CD4-positive, alpha-beta T cell treated with Interleukin-1 beta for 1 hour (primary cell): Measurements from ENCODE around the gene B4GALNT4.
"Not testable (repeated sequence)": the region's sequence is repeated elsewhere in the genome, so short reads cannot be mapped to it uniquely, and the experiment has no call there.

Experiments used
- DNase-seq, 2 donors: peaks; one replicate each; pipeline ENCODE4 v3.0.0-alpha.2; 2020 to 2022

The B4GALNT4 gene

DNA sequence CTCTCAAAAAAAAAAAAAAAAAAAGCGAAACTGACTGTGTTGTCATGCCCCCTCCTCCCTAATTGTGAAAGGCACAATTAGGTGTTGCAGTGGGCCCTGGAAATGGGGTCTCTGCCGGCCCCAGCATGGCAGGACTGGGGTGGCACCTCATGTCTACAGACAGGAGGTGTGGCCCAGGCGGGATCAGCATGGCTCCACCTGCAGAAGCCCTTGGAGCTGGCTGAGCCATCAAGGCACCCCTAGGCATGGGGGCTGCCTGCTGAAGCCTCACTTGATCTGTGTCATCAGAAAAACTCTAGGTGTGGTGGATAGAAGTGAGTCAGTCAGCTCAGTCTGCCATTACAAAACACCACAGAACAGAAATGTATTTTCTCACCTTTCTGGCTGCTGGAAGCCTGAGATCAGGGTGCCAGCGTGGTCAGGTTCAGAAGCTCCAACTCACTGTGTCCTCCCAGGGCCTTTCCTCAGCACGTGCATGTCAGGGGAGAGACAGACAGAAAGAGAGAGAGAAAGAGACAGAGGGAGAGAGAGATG lies 10.1 kb upstream of the B4GALNT4 start:
- DNase-seq = peak; percentile 27 to 34

DNA sequence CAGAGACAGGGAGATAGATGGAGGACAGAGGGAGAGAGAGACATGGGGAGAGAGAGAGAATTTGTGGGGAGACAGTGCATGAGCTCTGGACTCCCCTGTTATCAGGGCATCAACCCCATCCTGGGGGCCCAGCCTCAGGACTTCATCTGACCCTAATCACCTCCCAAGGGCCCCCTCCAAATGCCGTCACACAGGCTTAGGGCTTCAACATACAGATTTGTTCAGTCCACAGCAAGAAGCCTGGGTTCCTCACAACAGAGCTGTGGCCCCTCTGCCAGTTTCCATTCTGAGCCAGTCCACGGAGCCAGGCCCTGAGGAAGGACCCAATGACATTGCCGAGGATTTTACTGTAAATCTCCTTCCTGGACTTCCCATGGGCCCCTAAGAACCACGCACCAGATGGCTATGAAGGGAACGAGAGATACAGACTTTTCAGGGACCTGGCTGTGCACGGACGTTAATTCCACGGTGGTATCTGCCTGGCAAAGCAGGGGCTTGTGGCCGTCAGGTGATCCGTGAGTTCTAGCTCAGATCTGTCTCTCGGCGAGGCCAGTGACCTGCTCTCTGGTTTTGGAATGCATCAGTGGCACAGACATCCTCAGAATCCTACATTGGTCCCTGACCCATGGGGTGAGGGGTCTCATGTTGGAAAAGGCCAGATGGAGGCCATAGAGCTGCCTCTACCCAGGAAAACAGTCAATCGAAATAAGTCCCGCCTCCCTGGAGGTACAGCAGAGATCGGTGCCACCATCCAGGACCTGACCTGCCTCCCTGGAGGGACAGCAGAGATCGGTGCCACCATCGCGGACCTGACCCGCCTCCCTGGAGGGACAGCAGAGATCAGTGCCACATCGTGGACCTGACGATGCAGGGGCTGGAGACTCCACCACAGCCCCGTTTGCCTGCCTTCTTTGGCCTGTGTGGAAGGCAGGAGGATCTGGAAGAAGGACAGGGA lies 8.7 kb upstream of the B4GALNT4 start:
- DNase-seq = no peak

DNA sequence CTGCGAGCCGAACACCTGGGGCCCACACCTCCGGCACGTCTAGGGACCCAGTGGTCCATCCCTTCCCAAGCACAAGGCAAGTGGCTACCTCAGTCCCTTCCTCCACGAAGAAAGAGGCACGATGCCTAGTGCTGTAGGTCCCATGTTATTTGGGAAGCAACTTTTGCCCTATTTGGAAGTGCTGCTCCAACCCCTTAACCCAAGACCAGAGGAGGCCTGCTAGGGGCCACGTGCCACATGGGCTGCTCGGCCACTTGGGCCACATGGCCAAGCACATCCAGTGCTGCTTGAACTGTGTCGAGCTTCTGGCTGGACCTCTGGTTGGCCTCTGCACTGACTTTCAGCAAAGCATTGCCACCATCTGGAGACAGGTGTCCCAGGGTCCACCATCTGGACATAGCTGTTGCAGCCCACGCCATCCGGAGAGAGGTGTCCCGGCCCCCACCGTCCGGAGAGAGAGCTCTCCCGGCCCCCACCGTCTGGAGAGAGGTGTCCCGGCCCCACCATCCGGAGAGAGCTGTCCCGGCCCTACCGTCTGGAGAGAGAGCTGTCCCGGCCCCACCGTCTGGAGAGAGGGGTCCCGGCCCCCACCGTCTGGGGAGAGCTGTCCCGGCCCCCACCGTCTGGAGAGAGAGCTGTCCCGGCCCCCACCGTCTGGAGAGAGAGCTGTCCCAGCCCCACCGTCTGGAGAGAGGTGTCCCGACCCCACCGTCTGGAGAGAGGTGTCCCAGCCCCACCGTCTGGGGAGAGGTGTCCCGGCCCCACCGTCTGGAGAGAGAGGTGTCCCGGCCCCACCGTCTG lies 6.5 kb upstream of the B4GALNT4 start:
- no peak for DNase-seq

DNA sequence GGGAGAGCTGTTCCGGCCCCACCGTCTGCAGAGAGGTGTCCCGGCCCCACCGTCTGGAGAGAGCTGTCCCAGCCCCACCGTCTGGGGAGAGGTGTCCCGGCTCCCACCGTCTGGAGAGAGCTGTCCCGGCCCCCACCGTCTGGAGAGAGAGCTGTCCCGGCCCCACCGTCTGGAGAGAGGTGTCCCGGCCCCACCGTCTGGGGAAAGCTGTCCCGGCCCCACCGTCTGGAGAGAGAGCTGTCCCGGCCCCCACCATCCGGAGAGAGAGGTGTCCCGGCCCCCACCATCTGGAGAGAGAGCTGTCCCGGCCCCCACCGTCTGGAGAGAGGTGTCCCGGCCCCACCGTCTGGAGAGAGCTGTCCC lies 5.9 kb upstream of the B4GALNT4 start:
- not testable (repeated sequence) for DNase-seq

DNA sequence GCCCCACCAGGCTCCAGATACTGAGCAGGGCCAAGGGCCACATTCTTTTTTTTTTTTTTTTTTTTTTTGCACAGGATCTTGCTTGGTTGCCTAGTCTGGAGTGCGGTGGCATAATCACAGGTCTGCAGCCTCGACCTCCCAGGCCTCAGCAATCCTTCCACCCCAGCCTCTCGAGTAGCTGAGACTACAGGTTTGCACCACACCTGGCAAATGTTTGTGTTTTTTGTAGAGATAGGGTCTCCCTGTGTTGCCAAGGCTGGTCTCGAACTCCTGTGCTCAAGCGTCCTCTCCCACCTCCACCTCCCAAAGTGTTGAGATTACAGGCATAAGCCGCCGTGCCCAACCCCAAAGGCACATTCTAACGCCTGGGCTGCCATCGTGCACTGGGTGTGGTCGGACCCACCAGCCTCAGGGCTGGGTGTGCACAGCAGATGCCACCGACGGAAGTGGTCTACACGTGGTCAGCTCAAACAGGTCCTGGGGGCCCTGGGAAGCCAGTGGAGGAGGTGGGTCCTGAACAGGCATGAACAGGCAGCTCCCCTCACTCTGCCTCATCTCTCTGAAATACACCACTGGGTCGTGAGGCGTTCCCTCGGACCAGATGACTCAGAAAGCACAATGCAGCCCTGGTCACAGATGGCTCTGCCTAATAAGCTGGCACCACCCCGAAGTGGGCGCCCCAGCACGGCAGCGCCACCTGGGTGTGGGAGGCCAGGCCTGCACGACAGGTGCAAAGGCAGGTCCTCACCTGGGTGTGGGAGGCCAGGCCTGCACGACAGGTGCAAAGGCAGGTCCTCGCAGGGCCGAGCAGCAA lies 5.1 kb upstream of the B4GALNT4 start:
- peak; percentile 74 to 82 for DNase-seq

DNA sequence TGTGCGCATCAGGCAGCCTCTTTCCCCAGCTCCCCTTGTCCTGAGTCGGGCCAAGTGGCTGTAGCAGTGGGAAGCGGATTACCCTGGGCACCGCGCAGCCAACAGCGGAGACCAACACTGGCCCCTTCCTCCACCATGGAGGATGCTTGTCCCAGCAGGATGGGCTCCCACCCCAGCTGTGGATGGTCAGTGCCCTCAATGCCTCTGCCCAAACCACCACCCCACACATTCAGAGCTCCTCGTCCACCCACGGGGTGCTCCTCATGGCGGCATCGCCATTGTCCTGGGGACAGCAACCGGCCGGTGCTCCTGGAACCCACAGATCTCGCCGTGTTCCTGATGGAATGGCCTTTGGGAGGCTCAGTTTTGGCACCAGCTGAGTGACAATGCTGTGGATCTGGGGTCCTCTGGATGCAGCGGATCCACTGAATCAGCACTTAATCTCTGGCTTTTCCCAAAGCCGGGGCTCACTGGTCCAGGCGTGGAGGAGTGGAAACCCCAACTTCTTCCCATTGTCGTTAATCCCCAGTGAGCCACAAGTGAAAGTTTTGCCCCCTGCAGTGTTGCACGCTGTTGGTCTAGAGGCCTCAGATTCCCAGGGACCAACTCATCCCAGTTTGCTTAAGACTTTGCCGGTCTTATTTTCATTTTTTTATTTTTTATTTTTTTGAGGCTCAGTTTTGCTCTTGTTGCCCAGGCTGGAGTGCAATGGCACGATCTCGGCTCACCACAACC lies 4.1 kb upstream of the B4GALNT4 start:
- DNase-seq = no peak

DNA sequence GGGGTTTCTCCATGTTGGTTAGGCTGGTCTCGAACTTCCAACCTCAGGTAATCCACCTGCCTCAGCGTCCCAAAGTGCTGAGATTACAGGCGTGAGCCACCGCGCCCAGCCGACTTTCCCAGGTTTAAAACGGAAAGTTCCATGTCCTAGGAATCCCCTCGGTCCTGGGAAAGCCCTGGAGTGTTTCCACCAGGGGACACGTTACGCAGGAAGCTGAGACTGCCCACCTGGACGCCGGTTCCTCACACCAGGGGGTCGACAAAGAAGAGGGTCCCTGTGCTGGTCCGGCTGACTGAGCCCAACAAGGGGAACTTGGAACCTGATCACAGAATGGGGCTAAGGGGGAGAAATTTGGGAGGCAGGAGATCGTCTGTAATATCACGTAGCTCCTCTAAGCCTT lies 3.5 kb upstream of the B4GALNT4 start:
- no peak for DNase-seq

DNA sequence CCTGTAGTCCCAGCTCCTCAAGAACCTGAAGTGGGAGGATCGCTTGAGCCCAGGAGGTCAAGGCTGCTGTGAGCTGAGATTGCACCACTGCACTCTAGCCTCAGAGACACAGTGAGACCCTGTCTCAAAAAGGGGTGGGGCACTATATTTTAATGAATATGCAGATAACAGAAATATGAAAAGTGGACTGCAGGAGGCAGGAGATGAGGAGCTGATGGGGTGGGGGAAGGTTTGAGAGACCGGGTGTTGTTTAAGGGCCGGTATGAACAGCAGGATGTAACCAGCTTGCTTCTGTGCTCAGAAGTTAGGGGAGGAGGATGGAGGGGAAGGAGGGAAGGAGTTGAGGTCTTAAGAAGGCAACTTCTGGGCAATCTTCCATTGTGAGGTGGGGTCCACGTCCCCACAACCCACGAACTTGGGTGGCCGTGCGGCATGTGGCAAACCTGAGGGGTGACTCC lies 1.3 kb upstream of the B4GALNT4 start:
- DNase-seq = no peak

DNA sequence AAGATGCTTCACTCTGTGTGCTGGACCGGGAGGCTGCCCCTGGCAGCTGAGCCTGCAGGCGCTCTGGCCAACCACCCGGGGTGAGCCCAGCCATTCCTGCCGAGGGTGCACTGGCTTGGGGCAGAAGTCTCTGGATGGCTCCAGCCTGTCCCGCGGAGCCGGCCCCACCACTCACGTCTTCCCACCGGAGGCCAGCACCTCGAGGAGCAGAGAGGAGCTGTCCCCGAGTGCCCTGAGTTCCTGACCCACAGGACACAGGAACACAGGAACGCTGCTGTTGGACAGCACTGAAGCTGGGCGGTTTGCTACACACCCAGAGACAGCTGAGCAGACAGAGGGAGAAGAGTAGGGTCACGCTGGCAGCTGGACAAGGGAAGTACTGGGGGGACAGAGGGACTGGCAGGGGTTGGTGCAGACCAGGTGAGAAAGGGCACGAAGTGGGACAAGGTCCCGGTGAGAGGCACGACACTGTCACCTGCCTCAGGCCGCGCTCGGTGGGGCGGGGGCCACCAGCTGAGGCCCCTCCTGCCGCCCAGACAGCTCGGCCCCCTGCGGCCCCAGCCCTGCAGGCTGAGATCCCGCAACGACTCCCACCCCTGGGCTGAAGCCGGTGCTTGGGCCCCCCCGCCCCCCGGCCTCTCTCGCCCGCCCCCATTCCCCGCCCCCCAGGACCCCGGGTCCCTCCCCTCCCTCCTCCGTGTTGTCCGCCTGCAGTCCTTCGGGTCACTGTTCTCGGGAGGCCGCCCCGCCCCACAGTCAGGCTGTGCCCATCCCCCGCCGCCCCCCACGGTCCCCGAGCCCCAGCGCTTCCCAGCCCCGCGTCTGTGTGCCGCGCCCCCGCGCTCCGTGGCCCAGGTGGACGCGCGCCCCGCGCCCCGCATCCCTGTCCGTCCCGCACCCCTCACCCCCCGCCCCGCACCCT lies 624 bp upstream of the B4GALNT4 start:
- no peak for DNase-seq

DNA sequence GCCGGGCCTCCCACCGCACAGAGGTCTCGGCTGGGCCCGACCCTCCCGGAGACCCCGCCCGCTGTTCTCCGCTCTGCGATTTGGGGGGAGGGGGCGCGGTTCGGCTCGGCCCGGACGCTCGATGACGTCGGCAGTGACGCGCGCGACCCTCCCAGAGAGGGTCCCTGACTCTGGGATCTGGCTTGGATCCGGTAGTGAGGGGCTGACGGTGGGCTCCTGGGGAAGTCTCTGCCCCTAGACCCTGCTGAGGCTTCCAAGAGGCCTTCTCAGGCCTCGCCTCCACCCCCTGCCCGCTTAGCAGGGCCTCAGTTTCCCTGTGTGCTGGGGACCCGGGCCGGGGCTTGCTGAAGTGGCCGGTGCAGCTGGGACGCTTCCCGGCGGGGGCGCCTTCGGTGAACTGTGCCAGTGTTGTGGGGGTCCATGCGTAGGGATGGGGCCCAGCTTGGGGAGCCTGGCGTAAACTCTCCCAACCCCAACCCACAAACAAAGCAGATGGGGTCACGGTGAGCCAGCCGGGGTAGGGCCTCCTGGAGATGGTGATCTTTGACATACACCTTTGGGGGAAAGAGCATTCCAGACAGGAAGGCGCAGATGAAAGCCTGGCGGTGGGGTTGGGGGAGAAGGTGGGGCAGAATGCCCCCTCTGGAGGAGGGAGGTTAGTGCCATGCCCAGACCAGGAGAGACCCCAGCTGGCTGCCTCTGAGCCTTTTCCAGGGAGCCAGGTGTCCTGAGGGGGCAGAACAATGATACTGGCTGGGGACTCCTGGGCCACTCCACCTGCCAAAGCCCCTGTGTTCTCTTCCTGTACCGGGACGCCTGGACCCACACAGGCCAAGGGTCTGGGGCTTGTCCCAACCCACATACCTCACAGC lies 1.0 kb downstream of the B4GALNT4 start:
- no peak for DNase-seq

DNA sequence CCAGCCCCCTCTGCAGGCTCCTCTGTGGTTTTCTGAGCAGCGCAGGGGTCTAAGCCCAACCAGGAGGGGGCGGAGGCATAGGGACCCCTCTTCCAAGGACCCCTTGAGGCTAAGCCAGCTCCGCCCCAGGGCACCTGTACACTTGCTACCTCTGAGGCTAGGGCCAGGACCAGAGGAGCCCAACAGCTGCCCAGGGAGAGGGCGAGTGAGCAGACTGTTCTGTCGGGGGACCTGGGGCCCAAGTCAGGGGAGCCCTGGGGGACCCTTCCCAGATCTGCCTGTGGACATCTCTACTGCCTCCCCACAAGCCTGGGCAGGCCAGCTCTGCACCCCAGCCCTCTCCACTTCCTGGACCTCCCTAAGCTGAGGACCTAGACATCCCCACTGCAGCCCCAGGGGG lies 1.8 kb downstream of the B4GALNT4 start:
- no peak for DNase-seq

DNA sequence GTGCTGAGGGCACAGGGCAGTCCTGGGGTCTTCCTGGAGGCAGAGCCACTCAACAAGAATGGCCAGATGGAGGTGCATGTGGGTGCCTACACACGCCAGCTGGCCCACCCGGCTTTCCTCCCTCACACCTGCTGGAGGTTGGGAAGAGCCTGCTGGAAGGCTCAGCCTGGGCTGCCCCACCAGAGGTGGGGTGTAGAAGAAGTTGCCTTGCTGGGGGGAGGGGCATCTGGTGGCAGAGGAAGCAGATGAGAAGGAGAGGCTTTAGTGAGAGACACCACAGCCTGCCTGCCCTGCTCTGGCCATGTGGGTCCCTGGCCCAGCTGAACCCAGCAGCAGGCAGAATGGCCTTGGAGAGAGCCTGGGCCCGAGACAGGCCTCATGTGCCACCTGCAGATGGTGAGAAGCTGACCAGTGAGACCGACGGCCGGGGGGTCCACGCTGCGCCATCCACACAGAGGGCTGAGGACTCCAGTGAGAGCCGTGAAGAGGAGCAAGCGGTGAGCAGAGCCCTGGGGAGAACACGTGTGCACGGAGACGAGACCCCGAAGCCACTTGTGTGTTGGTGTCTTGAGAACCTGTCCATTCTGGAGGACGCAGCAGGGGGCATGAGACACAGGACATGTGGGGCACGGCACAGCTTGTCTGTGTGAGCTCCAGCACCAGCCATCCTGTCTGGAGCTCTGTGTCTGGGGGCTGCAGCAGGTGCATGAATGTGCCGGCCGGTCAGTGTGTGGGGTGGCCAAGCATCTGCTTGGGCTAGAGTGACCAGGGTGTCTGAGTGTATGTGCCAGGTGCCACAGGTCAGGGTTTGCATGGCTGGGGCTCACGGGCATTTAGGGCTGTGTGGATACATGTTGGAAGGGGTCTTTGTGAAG lies 2.7 kb downstream of the B4GALNT4 start:
- no peak for DNase-seq

DNA sequence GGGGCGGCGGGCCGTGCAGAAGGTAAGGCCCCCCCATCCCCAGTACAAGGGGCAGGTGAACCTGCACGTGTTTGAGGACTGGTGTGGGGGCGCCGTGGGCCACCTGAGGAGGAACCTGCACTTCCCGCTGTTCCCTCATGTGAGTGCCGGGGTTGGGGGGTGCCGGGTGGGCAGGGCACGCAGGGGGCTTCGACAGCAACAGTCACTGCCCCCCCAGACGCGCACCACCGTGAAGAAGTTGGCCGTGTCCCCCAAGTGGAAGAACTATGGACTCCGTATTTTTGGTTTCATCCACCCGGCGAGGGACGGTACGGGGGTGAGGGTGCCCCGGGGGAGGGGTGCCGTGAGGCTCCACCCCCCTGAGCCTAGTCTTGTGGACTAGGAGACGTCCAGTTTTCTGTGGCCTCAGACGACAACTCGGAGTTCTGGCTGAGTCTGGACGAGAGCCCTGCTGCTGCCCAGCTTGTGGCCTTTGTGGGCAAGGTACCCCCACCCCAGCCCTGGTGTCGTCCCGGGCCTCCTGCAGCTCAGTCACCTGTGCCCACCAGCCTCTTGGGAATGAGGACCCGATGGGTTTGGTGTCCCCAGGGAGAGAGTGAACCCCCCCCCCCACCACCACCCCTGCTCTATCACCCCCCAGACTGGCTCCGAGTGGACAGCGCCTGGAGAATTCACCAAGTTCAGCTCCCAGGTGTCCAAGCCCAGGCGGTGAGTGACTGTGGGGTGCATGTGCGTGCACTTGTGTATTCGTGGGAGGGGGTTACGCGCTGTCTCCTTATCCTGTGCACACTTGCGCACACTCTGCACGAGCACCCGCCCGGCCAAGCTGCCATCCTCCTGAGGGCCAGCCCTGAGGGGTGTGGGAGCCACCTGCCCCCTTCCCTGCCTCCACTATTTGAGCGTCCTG lies 3.8 kb downstream of the B4GALNT4 start:
- no peak for DNase-seq

DNA sequence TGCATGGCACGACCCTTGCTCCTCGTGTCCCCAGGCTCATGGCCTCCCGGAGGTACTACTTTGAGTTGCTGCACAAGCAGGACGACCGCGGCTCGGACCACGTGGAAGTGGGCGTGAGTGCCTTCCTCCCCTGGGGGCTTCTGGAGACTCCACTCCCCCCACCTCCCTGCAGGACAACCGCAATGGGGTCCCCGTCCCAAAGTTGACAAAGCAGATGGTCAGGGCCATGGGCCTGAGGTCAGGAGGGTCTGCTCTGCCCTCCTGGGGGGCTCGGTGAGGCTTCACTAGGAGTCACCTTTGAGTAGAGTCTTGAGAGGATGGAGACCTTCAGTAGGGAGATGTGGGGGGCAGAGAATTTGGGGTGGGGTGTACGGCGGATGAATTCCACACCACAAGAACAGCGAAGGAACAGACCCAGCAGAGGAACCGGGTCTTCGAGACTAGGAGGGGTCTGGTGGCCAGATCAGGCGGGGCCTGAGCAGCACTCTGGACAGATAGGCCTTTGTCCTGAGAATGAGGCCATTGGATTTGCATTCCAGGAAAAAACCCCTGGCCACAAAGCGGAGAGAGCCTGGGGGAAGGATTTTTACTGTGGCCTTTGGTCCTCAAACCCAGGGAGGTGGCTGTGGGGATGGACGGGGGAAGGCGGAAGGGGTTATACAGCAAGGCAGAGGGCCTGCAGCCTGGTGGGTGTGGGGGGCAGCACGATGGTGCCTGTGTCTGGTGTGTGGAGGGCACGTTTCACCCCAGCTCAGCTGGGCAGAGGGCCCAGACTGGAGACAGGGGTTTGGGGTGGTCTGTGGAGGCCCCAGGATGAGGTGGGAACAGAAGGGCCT lies 4.6 kb downstream of the B4GALNT4 start:
- DNase-seq = no peak

DNA sequence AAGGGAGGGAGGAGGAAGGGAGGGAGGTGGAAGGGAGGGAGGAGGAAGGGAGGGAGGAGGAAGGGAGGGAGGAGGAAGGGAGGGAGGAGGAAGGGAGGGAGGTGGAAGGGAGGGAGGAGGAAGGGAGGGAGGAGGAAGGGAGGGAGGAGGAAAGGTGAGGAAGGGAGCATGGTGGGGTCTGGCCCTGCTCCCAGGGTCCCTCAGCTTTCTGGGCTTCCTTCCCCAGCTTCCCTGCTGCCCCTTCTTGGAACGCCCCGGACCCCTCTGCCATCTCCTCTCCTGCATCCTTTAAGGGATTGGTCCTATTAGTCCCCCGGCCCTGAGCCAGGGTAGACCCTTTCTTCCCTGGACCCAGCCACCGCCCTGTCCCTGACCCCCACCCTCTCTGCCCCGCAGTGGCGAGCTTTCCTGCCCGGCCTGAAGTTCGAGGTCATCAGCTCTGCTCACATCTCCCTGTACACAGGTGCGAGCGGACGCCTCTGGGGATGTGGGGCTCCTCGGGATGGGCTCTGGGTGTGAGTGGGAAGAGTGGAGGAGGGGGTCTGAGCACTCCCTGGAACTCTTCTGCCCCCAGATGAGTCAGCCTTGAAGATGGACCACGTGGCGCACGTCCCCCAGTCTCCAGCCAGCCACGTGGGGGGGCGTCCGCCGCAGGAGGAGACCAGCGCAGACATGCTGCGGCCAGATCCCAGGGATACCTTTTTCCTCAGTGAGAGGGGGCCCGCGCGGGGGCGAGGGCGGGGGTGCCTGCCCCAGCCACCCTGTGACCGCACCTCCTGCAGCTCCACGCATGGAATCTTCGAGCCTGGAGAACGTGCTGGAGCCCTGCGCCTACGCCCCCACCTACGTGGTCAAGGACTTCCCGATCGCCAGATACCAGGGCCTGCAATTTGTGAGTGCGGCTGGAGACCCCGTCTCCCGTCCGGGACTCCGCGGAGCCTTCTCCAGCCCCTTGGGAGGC lies 6.0 kb downstream of the B4GALNT4 start:
- no peak for DNase-seq
